Endothelial cell of umbilical vein (primary cell): Measurements from ENCODE around the gene RBPJ. TPM values are rescaled to one million over a fixed set of nuclear protein-coding genes. Genes with fewer than 3 reads are reported as not detected.

Source experiments
- BruUV-seq: library from RNA; stranded (reverse); fragments of 400-500 nt; replicated peaks from 2 replicates; lab custom pipeline; 2021; lab: Mats Ljungman, UMichigan
- CTCF ChIA-PET: fragments of 300-600, 350-600 bp; sonication (Branson Sonifier 250); formaldehyde crosslinking; loops from one replicate; lab custom pipeline; 2021; ENCODE audit warnings: antibody characterized with exemption, inconsistent platforms; lab: Charles Lee
- POLR2A ChIA-PET: fragments of 300-600, 350-600 bp; sonication (Branson Sonifier 250); formaldehyde crosslinking; loops from one replicate; lab custom pipeline; 2021; ENCODE audit warnings: antibody characterized with exemption, inconsistent platforms; lab: Charles Lee
- DNase-seq: peaks from one replicate; pipeline ENCODE4 v3.0.0-alpha.2; 2011; ENCODE audit warnings: low read depth, low spot score
- FAIRE-seq: peaks from 2 replicates; lab custom pipeline; 2011; peaks lifted over from hg19 to GRCh38; lab: Jason Lieb, UNC
- H2AFZ ChIP-seq: 2 replicates; pipeline ENCODE4 v1.6.0; 2012; ENCODE audit warnings: low read depth, low read length, control low read depth, inconsistent platforms
- H3K27ac ChIP-seq: 2 replicates; pipeline ENCODE4 v1.5.1; 2011; ENCODE audit warnings: low read depth, mild to moderate bottlenecking, control low read depth, low read length, moderate library complexity; ENCODE audit not compliant: insufficient read depth
- H3K27me3 ChIP-seq, 2 experiments: 2 replicates each; pipeline versions ENCODE4 v1.6.0 to v1.6.1; 2011; ENCODE audit warnings: low read length in 2 of 2, mixed read lengths in 1 of 2; ENCODE audit not compliant: control insufficient read depth in 2 of 2, insufficient read depth in 2 of 2
- H3K36me3 ChIP-seq, 2 experiments: 2 replicates in 1 of 2; 3 replicates in 1 of 2; pipeline ENCODE4 v1.5.1; 2011; ENCODE audit warnings: low read length in 2 of 2, mild to moderate bottlenecking in 1 of 2, moderate library complexity in 1 of 2; ENCODE audit not compliant: control insufficient read depth in 2 of 2, insufficient read depth in 2 of 2; ENCODE audit errors: extremely low read depth in 1 of 2
- H3K4me1 ChIP-seq: 3 replicates; pipeline ENCODE4 v1.5.1; 2011; ENCODE audit warnings: mild to moderate bottlenecking, low read length; ENCODE audit not compliant: control insufficient read depth, insufficient read depth; ENCODE audit errors: extremely low read depth
- H3K4me2 ChIP-seq: 2 replicates; pipeline ENCODE4 v1.6.1; 2011; ENCODE audit warnings: low read length, control low read depth, mixed read lengths; ENCODE audit not compliant: insufficient read depth
- H3K4me3 ChIP-seq, 3 experiments: fragments of 200-600 bp in 1 of 3; sonication (generic), shearing (Covaris generic) in 1 of 3; replicated peaks in 1 of 3; 2 replicates each; pipeline ENCODE4 v1.5.1; 2011 to 2016; ENCODE audit warnings: control low read depth in 3 of 3, low read length in 3 of 3, mild to moderate bottlenecking in 2 of 3, inconsistent platforms in 1 of 3, low read depth in 1 of 3, moderate library complexity in 1 of 3; ENCODE audit not compliant: insufficient read depth in 1 of 3
- H3K79me2 ChIP-seq: 2 replicates; pipeline ENCODE4 v1.6.0; 2012; ENCODE audit warnings: low read length, inconsistent platforms; ENCODE audit not compliant: control insufficient read depth, insufficient read depth
- H3K9ac ChIP-seq: replicated peaks from 2 replicates; pipeline ENCODE3; 2011; ENCODE audit warnings: low read length, control low read depth; ENCODE audit not compliant: insufficient read depth; ENCODE audit errors: extremely low read depth
- H3K9me1 ChIP-seq: replicated peaks from 3 replicates; pipeline ENCODE4 v1.6.0; 2011; ENCODE audit warnings: mild to moderate bottlenecking, low read length; ENCODE audit not compliant: control insufficient read depth, insufficient read depth; ENCODE audit errors: extremely low read depth
- H3K9me3 ChIP-seq: replicated peaks from 2 replicates; pipeline ENCODE4 v1.5.1; 2012; ENCODE audit warnings: low read length, inconsistent platforms; ENCODE audit not compliant: control insufficient read depth, insufficient read depth
- H4K20me1 ChIP-seq: replicated peaks from 2 replicates; pipeline ENCODE3; 2011; ENCODE audit warnings: mild to moderate bottlenecking, low read length; ENCODE audit not compliant: control insufficient read depth, insufficient read depth; ENCODE audit errors: extremely low read depth
- FOS ChIP-seq: IDR thresholded peaks from 2 replicates; pipeline ENCODE4 v1.6.1; 2011; ENCODE audit warnings: mild to moderate bottlenecking, low read length, moderate library complexity, borderline replicate concordance; ENCODE audit not compliant: insufficient read depth
- MAX ChIP-seq: IDR thresholded peaks from 2 replicates; pipeline ENCODE4 v1.6.1; 2011; ENCODE audit not compliant: insufficient read depth, insufficient read length
- MYC ChIP-seq: IDR thresholded peaks from one replicate; pipeline ENCODE4 v1.6.1; 2011; ENCODE audit warnings: mild to moderate bottlenecking, low read depth, low read length
- POLR2A ChIP-seq: IDR thresholded peaks from 2 replicates; pipeline ENCODE4 v1.6.1; 2012; ENCODE audit warnings: low read depth, mild to moderate bottlenecking, control low read depth, low read length
- POLR2AphosphoS5 ChIP-seq: IDR thresholded peaks from 2 replicates; pipeline ENCODE4 v1.6.1; 2012; ENCODE audit warnings: low read depth, mild to moderate bottlenecking, control low read depth, low read length, moderate library complexity; ENCODE audit not compliant: insufficient read depth
- dilution Hi-C: fragments of 300-500 bp; cut with MboI; formaldehyde crosslinking; loops from one replicate; pipeline ENCODE4 v1.15.0; 2019; ENCODE audit warnings: low sequenced_read_pairs; ENCODE audit not compliant: extremely low pct_ligation_motif_present
- intact Hi-C: fragments of 100-400 bp; cut with micrococcal nuclease; formaldehyde crosslinking; loops from one replicate; pipeline ENCODE4 v1.10.0; 2022
- polyA plus RNA-seq, 4 experiments: library from polyadenylated mRNA; depleted of rRNA in 3 of 4; stranded (reverse) in 3 of 4; unstranded in 1 of 4; fragments of >200 nt; gene quantifications; 2 replicates each; pipeline versions ENCODE4 v1.2.1 to v1.2.3, GENCODE V29; 2011 to 2012; ENCODE audit warnings: missing spikeins in 1 of 4
- total RNA-seq: library from RNA; stranded (reverse); gene quantifications from 2 replicates; pipeline ENCODE4 v1.2.3, GENCODE V29; 2021

RBPJ gene
- total and polyA plus RNA-seq, 2 donors (not counting 3 experiments of a cell fraction or from before 2014, with no cell fraction given): 17.0 to 42.9 TPM

- no peak overlapping the region for H3K4me2 ChIP-seq
- H3K4me1 ChIP-seq: peaks cover 2% of the 10 kb centered on the region
- H3K9ac ChIP-seq: no peak overlapping the region
- no peaks in the 10 kb centered on the region for H3K27me3 ChIP-seq
- ChIA-PET POLR2A (no interaction called here), CTCF (interaction anchor here (2.3 kb wide), 1 partner anchor 35 kb away, joined by 5 read pairs; no protein-coding TSS in a partner anchor)
- DNase-seq (no peak), FAIRE-seq (no peak)
- dilution Hi-C loops: no loop called here
- H3K79me2 ChIP-seq: peaks cover 43% of the 10 kb centered on the region
- H3K9me3 ChIP-seq: no peaks in the 10 kb centered on the region
- TF ChIP-seq POLR2A (no peak), FOS (no peak), MYC (no peak)
- no peaks in the 10 kb centered on the region for H3K9me1 ChIP-seq
- no peak overlapping the region for H3K27ac ChIP-seq
- peaks cover 4% of the 10 kb centered on the region for H4K20me1 ChIP-seq
- BruUV-seq: no TSS peak
- H3K36me3 ChIP-seq: no peaks in the 10 kb centered on the region
- H3K4me3 ChIP-seq: no peak overlapping the region
- no peak overlapping the region for H2AFZ ChIP-seq
- intact Hi-C loops: no loop called here
Measured at GRCh38 chr4:26365537-26366150, 44.8 kb downstream of the RBPJ start.

GRCh38 chr4:26367811-26368210, 47.0 kb downstream of the RBPJ start:
- FAIRE-seq (no peak), DNase-seq (no peak)
- no peaks in the 10 kb centered on the region for H3K9me1 ChIP-seq
- no peak overlapping the region for H3K9ac ChIP-seq
- ChIA-PET CTCF (no interaction called here), POLR2A (no interaction called here)
- intact Hi-C loops (no loop called here), dilution Hi-C loops (no loop called here)
- TF ChIP-seq MAX (no peak), POLR2AphosphoS5 (no peak), POLR2A (no peak)
- H3K4me1 ChIP-seq: peaks cover 2% of the 10 kb centered on the region
- no peak overlapping the region for H3K27ac ChIP-seq
- H2AFZ ChIP-seq: no peak overlapping the region
- H3K4me2 ChIP-seq: no peak overlapping the region
- H3K79me2 ChIP-seq: peaks cover 43% of the 10 kb centered on the region
- no peak overlapping the region for H3K4me3 ChIP-seq
- no peaks in the 10 kb centered on the region for H3K27me3 ChIP-seq
- no peaks in the 10 kb centered on the region for H3K36me3 ChIP-seq
- H3K9me3 ChIP-seq: no peaks in the 10 kb centered on the region
- peaks cover 4% of the 10 kb centered on the region for H4K20me1 ChIP-seq
- no TSS peak for BruUV-seq
